Measurements from ENCODE around the gene LIMK2. TPM values are rescaled to one million over a fixed set of nuclear protein-coding genes. Genes with fewer than 3 reads are reported as not detected.
"Not testable (repeated sequence)": the region's sequence is repeated elsewhere in the genome, so short reads cannot be mapped to it uniquely, and the experiment has no call there.

Gene LIMK2
- 48.5 and 50.2 TPM in 2 replicates for total RNA-seq

- intact Hi-C loops (cut with micrococcal nuclease) = loop anchor here (1.0 to 5.0 kb wide), 5 partner anchors 51 to 130 kb away; partner anchors contain the start of genes PIK3IP1, RNF185, SELENOM and SMTN
Measured at GRCh38 chr22:31211862-31212730, at the start of gene LIMK2. TSS of gene LIMK2 (plus strand) at chr22:31212298. CDS start at chr22:31212409, 111 bp downstream.

- intact Hi-C loops (cut with micrococcal nuclease) = no loop called here
Measured at GRCh38 chr22:31170971-31171370, 41.1 kb upstream of the LIMK2 start.

- intact Hi-C loops (cut with micrococcal nuclease) = not testable (repeated sequence)
Measured at GRCh38 chr22:31171734-31172133, 40.4 kb upstream of the LIMK2 start.

GRCh38 chr22:31173386-31174145, 38.5 kb upstream of the LIMK2 start:
- intact Hi-C loops (cut with micrococcal nuclease) = no loop called here

- intact Hi-C loops (cut with micrococcal nuclease) = no loop called here
Measured at GRCh38 chr22:31176923-31177322, 35.2 kb upstream of the LIMK2 start.

GRCh38 chr22:31177420-31178162, 34.5 kb upstream of the LIMK2 start:
- intact Hi-C loops (cut with micrococcal nuclease) = no loop called here

GRCh38 chr22:31178859-31179258, 33.2 kb upstream of the LIMK2 start:
- intact Hi-C loops (cut with micrococcal nuclease) = no loop called here

- intact Hi-C loops (cut with micrococcal nuclease) = no loop called here
Measured at GRCh38 chr22:31179345-31179744, 32.8 kb upstream of the LIMK2 start.

- intact Hi-C loops (cut with micrococcal nuclease) = no loop called here
Measured at GRCh38 chr22:31184015-31184414, 28.1 kb upstream of the LIMK2 start.

- intact Hi-C loops (cut with micrococcal nuclease) = no loop called here
Measured at GRCh38 chr22:31185056-31185455, 27.0 kb upstream of the LIMK2 start.

- intact Hi-C loops (cut with micrococcal nuclease) = no loop called here
Measured at GRCh38 chr22:31187627-31188026, 24.5 kb upstream of the LIMK2 start.

- intact Hi-C loops (cut with micrococcal nuclease) = no loop called here
Measured at GRCh38 chr22:31192513-31192912, 19.6 kb upstream of the LIMK2 start.

GRCh38 chr22:31193092-31193491, 19.0 kb upstream of the LIMK2 start:
- intact Hi-C loops (cut with micrococcal nuclease) = no loop called here

- intact Hi-C loops (cut with micrococcal nuclease) = not testable (repeated sequence)
Measured at GRCh38 chr22:31194681-31195080, 17.4 kb upstream of the LIMK2 start.

- intact Hi-C loops (cut with micrococcal nuclease) = no loop called here
Measured at GRCh38 chr22:31199187-31199586, 12.9 kb upstream of the LIMK2 start.

GRCh38 chr22:31204352-31204984, 7.6 kb upstream of the LIMK2 start:
- intact Hi-C loops (cut with micrococcal nuclease) = not testable (repeated sequence)

GRCh38 chr22:31205059-31205458, 7.0 kb upstream of the LIMK2 start:
- intact Hi-C loops (cut with micrococcal nuclease) = not testable (repeated sequence)

GRCh38 chr22:31206460-31206859, 5.6 kb upstream of the LIMK2 start:
- intact Hi-C loops (cut with micrococcal nuclease) = not testable (repeated sequence)

GRCh38 chr22:31206896-31207687, 5.0 kb upstream of the LIMK2 start:
- intact Hi-C loops (cut with micrococcal nuclease) = no loop called here

Measured in T-helper 2 cell treated with Interferon-gamma antibody and Interleukin-4, amounts not matched to agents 100 ng/mL and 5 ng/mL, for 36 hours (primary cell).